Esophagus squamous epithelium (tissue), 5 donors: ENCODE data around the gene ARAP3. TPM values are rescaled to one million over a fixed set of nuclear protein-coding genes. Genes with fewer than 3 reads are reported as not detected.

ENCODE experiments used
- DNase-seq: peaks from one replicate; lab custom pipeline; 2025; lab: John Stamatoyannopoulos, UW
- H3K27ac ChIP-seq, 4 donors: fragments of 200-600 bp; sonication (generic); one replicate each; pipeline ENCODE4 v1.5.1; 2016 to 2019; ENCODE audit warnings: mild to moderate bottlenecking in 1 of 4
- H3K27me3 ChIP-seq, 4 donors: fragments of 200-600 bp; sonication (generic); 1 replicate in 3 of 4; 2 replicates in 1 of 4; pipeline versions ENCODE4 v1.5.1 to v1.6.0; 2017 to 2021; ENCODE audit warnings: antibody characterized with exemption in 1 of 4
- H3K36me3 ChIP-seq, 3 donors: fragments of 200-600 bp; sonication (generic); one replicate each; pipeline ENCODE4 v1.5.1; 2016 to 2019
- H3K4me1 ChIP-seq, 3 donors: fragments of 200-600 bp; sonication (generic); one replicate each; pipeline ENCODE4 v1.5.1; 2017 to 2019
- H3K4me3 ChIP-seq, 4 donors: fragments of 200-600 bp; sonication (generic); 1 replicate in 3 of 4; 2 replicates in 1 of 4; pipeline ENCODE4 v1.5.1; 2016 to 2019; ENCODE audit warnings: mild to moderate bottlenecking in 2 of 4, moderate library complexity in 1 of 4
- H3K9me3 ChIP-seq, 3 donors: fragments of 200-600 bp; sonication (generic); one replicate each; pipeline ENCODE4 v1.5.1; 2016 to 2019
- POLR2A ChIP-seq, 4 donors: fragments of 450-650 bp; IDR thresholded peaks; one replicate each; pipeline ENCODE4 v1.6.1; 2017; ENCODE audit warnings: antibody characterized with exemption in 4 of 4, mild to moderate bottlenecking in 4 of 4, moderate library complexity in 3 of 4
- WGBS, 2 donors: methylation state at CpG; one replicate each; pipeline ENCODE4 v1.1.5; 2018; 5-methylcytosine and 5-hydroxymethylcytosine counted together
- intact Hi-C: fragments of 100-400 bp; cut with DNase I; formaldehyde crosslinking; loops from one replicate; pipeline ENCODE4 v1.15.0; 2022
- total RNA-seq, 4 donors: library from RNA; depleted of rRNA; stranded (reverse); fragments of >200 nt; gene quantifications; one replicate each; pipeline ENCODE4 v1.1.0, GENCODE V29; 2016
- TF ChIP-seq, protein P1 (sequence below), 6 experiments: fragments of 450-650 bp in 4 of 6; fragments of 200-600 bp in 2 of 6; sonication (generic) in 2 of 6; IDR thresholded peaks; one replicate each; pipeline ENCODE4 v1.5.1; 2016 to 2019; ENCODE audit warnings: antibody characterized with exemption in 6 of 6, mild to moderate bottlenecking in 4 of 6, moderate library complexity in 4 of 6
- donor health status: DM: yes; HTN: yes; CAD: no.

ARAP3 gene
- total RNA-seq, 4 donors from 2014 or later = 1.1 to 5.9 (median 2.4) TPM

DNA sequence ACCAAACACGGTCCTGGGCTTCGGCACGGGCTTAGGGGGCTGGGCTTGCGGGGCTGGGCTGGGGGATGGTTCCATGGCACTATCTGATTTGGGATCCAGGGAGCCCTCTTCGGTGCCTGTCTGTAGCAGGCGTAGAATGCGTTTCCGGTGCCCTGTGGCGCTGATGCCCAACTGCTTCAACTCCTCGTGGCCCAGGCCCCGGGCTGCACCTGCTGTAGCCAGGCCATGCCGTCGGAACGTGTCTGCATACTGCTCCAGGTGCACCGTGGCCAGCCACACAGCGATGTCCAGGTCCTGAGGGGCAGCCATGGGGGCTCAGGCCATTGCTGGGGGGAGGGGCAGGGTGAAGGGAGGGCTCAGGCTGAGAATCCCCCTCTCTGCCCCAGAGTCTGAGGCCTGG lies 1.9 kb downstream of the ARAP3 start:
- Histone ChIP-seq H3K4me3 (peak overlapping the region in 3 of 4 donors; percentile 0 to 77 (median 15)), H3K27me3 (no peaks in the 10 kb centered on the region), H3K4me1 (peaks cover 17 to 48% (median 18%) of the 10 kb centered on the region in 3 donors), H3K36me3 (no peaks in the 10 kb centered on the region), H3K27ac (peak overlapping the region in 2 of 4 donors; percentile 68 to 93), H3K9me3 (no peaks in the 10 kb centered on the region)
- no CpG with 5 or more reads among the region's 16 CpGs for WGBS, 2 donors
- TF ChIP-seq, protein P1, sequence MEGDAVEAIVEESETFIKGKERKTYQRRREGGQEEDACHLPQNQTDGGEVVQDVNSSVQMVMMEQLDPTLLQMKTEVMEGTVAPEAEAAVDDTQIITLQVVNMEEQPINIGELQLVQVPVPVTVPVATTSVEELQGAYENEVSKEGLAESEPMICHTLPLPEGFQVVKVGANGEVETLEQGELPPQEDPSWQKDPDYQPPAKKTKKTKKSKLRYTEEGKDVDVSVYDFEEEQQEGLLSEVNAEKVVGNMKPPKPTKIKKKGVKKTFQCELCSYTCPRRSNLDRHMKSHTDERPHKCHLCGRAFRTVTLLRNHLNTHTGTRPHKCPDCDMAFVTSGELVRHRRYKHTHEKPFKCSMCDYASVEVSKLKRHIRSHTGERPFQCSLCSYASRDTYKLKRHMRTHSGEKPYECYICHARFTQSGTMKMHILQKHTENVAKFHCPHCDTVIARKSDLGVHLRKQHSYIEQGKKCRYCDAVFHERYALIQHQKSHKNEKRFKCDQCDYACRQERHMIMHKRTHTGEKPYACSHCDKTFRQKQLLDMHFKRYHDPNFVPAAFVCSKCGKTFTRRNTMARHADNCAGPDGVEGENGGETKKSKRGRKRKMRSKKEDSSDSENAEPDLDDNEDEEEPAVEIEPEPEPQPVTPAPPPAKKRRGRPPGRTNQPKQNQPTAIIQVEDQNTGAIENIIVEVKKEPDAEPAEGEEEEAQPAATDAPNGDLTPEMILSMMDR (IDR thresholded peaks at IDR 0.05) = no peak
- no peak for TF ChIP-seq POLR2A (IDR thresholded peaks at IDR 0.05)
- no peak for DNase-seq
- intact Hi-C loops = no loop called here

DNA sequence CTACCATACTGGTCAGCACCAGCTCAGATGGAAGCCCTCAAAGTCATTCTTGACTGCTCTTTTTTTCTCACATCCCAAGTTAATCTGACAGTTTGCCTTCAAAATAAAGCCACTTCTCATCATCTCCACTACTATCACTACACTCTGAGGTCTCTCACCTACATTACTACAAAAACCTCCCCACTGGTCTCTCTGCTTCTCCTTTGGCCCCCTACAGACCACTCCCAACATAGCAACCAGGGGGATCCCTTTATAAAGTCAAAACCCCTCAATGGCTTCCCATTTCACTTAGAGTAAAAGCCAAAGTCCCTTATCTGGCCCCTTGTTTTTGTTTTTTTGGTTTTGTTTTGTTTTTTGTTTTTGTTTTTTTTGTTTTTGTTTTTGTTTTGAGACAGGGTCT lies 4.6 kb downstream of the ARAP3 start:
- Histone ChIP-seq H3K4me3 (no peak overlapping the region), H3K4me1 (peaks cover 10 to 34% (median 15%) of the 10 kb centered on the region in 3 donors), H3K36me3 (peaks cover 0 to 5% (median 0%) of the 10 kb centered on the region in 3 donors), H3K27me3 (no peaks in the 10 kb centered on the region), H3K27ac (no peak overlapping the region), H3K9me3 (no peaks in the 10 kb centered on the region)
- intact Hi-C loops = no loop called here
- no peak for DNase-seq
- TF ChIP-seq, protein P1 (IDR thresholded peaks at IDR 0.05) = no peak
- TF ChIP-seq POLR2A (IDR thresholded peaks at IDR 0.05) = no peak

DNA sequence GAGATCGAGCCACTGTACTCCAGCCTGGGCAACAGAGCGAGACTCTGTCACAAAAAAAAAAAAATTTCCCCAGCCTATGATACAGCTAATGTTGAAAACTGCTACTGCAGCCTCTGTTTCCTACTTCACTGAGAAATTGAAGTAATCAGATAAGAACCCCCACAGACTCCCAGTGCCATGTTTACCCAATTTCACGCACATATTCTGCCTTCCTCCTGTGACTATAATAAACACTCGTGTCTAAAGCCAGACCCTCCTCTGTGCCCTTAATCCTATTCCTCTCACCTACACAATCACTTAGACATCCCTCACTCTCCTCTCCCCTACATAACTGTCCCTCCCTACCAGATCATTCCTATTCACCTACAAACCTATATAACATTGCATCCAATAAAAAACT lies 6.4 kb downstream of the ARAP3 start:
- intact Hi-C loops = no loop called here
- 73 to 93% methylated on average over 4 of the region's 4 CpGs for WGBS, 2 donors
- no peak overlapping the region for H3K4me3 ChIP-seq
- TF ChIP-seq POLR2A (IDR thresholded peaks at IDR 0.05) = no peak
- TF ChIP-seq, protein P1 (IDR thresholded peaks at IDR 0.05) = no peak
- H3K9me3 ChIP-seq = no peaks in the 10 kb centered on the region
- no peak for DNase-seq
- no peaks in the 10 kb centered on the region for H3K27me3 ChIP-seq
- H3K27ac ChIP-seq = no peak overlapping the region
- H3K36me3 ChIP-seq = peaks cover 0 to 9% (median 0%) of the 10 kb centered on the region in 3 donors
- H3K4me1 ChIP-seq = peaks cover 0 to 21% (median 0%) of the 10 kb centered on the region in 3 donors

DNA sequence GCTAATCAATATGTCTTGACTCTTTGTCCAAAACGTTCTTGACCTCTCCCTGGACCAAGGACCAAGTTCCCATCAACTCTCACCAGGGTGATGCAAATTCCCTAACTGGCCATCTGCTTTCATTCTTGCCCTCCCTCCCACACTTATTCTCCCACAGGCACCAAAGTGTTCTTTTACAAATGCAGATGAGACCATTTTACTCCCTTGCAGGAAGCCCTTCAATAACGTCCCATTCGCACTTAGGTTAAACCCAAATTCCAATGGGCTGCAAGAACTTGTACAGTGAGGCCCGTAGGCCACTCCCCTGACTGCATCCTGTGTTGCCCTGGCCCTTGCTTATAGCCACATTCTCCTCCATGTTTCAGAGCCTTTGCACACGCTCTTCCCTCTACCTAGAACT lies 7.3 kb downstream of the ARAP3 start:
- 70 to 73% methylated on average over 5 of the region's 5 CpGs for WGBS, 2 donors
- Histone ChIP-seq H3K36me3 (peaks cover 0 to 12% (median 0%) of the 10 kb centered on the region in 3 donors), H3K27me3 (no peaks in the 10 kb centered on the region), H3K4me1 (peaks cover 0 to 12% (median 0%) of the 10 kb centered on the region in 3 donors), H3K27ac (no peak overlapping the region), H3K4me3 (no peak overlapping the region), H3K9me3 (no peaks in the 10 kb centered on the region)
- no peak for TF ChIP-seq POLR2A (IDR thresholded peaks at IDR 0.05)
- TF ChIP-seq, protein P1 (IDR thresholded peaks at IDR 0.05) = no peak
- DNase-seq = no peak
- intact Hi-C loops = no loop called here

DNA sequence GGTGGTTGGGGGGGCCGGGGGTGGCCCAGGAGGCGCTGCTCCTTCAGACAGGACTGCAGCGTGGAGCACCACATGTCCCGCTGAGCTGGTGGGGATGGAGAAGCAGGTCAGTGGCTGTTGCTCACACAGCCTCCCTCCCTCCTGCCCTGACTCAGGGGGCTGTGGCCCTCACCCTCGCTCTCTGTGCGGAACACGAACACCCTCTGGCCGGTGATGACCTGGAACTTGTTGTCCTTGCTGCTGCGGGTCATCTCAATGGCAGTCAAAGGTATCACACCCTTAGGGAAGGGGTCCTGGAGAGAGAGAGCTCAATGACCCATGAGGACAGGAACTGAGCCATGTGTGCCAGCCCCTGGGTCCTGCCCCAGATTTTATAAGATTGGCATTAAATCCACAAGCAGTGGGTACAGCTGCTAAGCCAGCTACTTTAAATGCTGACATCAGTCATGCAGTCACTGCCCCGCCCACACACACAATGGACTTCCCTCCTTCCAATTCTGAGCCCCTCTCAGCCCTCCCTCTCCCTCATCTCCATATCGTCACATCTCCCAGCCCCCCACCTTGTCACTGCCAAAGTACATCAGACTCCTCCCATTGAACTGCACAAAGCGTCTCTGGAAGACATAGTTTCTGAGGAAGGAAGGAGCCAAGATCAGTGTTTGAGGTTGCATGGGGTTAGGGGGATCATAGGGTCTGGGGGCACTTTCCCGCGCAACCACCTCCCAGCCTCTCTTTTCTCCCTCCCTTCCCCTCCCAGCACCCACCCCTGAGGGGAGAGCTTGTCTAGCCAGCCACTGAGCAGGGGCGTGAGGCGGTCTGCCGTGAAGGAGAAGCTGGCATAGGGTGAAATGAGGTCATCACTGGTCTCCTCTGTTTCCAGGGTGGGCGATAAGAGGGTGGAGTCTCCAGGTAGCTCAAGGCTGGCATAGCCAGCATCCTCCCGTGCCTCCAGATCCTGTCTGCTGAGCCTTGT lies 8.9 kb downstream of the ARAP3 start:
- intact Hi-C loops = no loop called here
- H3K4me1 ChIP-seq = peaks cover 0 to 5% (median 0%) of the 10 kb centered on the region in 3 donors
- DNase-seq = no peak
- H3K27me3 ChIP-seq = no peaks in the 10 kb centered on the region
- peaks cover 0 to 23% (median 0%) of the 10 kb centered on the region in 3 donors for H3K36me3 ChIP-seq
- 65 to 66% methylated on average over 7 to 13 of the region's 19 CpGs for WGBS, 2 donors
- TF ChIP-seq POLR2A (IDR thresholded peaks at IDR 0.05) = no peak
- H3K9me3 ChIP-seq = no peaks in the 10 kb centered on the region
- H3K27ac ChIP-seq = no peak overlapping the region
- H3K4me3 ChIP-seq = no peak overlapping the region
